ENCODE data around the gene NBL1.

The NBL1 gene

GRCh38 chr1:19670787-19671186, 26.7 kb downstream of the NBL1 start:
- no peak for DNase-seq (ENCODE audit: low read depth)

- no peak for DNase-seq (ENCODE audit: low read depth)
These were observed 28.1 kb downstream of the NBL1 start for GRCh38 chr1:19672237-19672636.

GRCh38 chr1:19675797-19676196, 31.7 kb downstream of the NBL1 start:
- no peak for DNase-seq (ENCODE audit: low read depth)

GRCh38 chr1:19676438-19676922, 32.4 kb downstream of the NBL1 start:
- no peak for DNase-seq (ENCODE audit: low read depth)

GRCh38 chr1:19678493-19678892, 34.4 kb downstream of the NBL1 start:
- DNase-seq (ENCODE audit: low read depth) = no peak

- no peak for DNase-seq (ENCODE audit: low read depth)
These were observed 34.9 kb downstream of the NBL1 start for GRCh38 chr1:19678931-19679453.

- DNase-seq (ENCODE audit: low read depth) = no peak
These were observed 35.6 kb downstream of the NBL1 start for GRCh38 chr1:19679691-19680090.

- DNase-seq (ENCODE audit: low read depth) = no peak
These were observed 36.5 kb downstream of the NBL1 start for GRCh38 chr1:19680644-19681043.

GRCh38 chr1:19682257-19682656, 38.1 kb downstream of the NBL1 start:
- no peak for DNase-seq (ENCODE audit: low read depth)

GRCh38 chr1:19682901-19683300, 38.8 kb downstream of the NBL1 start:
- no peak for DNase-seq (ENCODE audit: low read depth)

- no peak for DNase-seq (ENCODE audit: low read depth)
These were observed 39.2 kb downstream of the NBL1 start for GRCh38 chr1:19683351-19683750.

- no peak for DNase-seq (ENCODE audit: low read depth)
These were observed 40.6 kb downstream of the NBL1 start for GRCh38 chr1:19684677-19685076.

- no peak for DNase-seq (ENCODE audit: low read depth)
These were observed 41.9 kb downstream of the NBL1 start for GRCh38 chr1:19685994-19686393.

GRCh38 chr1:19687414-19687813, 43.3 kb downstream of the NBL1 start:
- DNase-seq (ENCODE audit: low read depth) = no peak

GRCh38 chr1:19688041-19688842, 44.1 kb downstream of the NBL1 start:
- no peak for DNase-seq (ENCODE audit: low read depth)

- no peak for DNase-seq (ENCODE audit: low read depth)
These were observed 45.1 kb downstream of the NBL1 start for GRCh38 chr1:19689085-19689757.

- DNase-seq (ENCODE audit: low read depth) = no peak
These were observed 45.7 kb downstream of the NBL1 start for GRCh38 chr1:19689856-19690255.

- DNase-seq (ENCODE audit: low read depth) = no peak
These were observed 46.2 kb downstream of the NBL1 start for GRCh38 chr1:19690342-19690741.

- no peak for DNase-seq (ENCODE audit: low read depth)
These were observed 50.2 kb downstream of the NBL1 start for GRCh38 chr1:19694298-19694697.

- no peak for DNase-seq (ENCODE audit: low read depth)
These were observed 51.7 kb downstream of the NBL1 start for GRCh38 chr1:19695772-19696171.

GRCh38 chr1:19696820-19697219, 52.7 kb downstream of the NBL1 start:
- no peak for DNase-seq (ENCODE audit: low read depth)

GRCh38 chr1:19698181-19698580, 54.1 kb downstream of the NBL1 start:
- no peak for DNase-seq (ENCODE audit: low read depth)

- DNase-seq (ENCODE audit: low read depth) = no peak
These were observed 56.1 kb downstream of the NBL1 start for GRCh38 chr1:19700079-19700777.

Measured in stimulated activated CD4-positive, alpha-beta T cell treated with anti-CD3 and anti-CD28 coated beads, Interleukin-2, amount 100 ng/mL, for 4 hours (primary cell).